Activated B cell treated with CpG ODN at 0.5 μM for 24 hours (primary cell): ENCODE measurements around the gene OLFML2A. TPM values are rescaled to one million over a fixed set of nuclear protein-coding genes. Genes with fewer than 3 reads are reported as not detected.
A peak's percentile ranks its signal among the peaks of the same experiment; 100 is the strongest.

Experiments
- ATAC-seq: fragments of 200-7000 bp; cut with Tn5 transposase; one replicate; pipeline ENCODE4 v1.10.0; 2021; ENCODE audit warnings: low read depth, mild to moderate bottlenecking, moderate library complexity
- CTCF ChIA-PET: fragments of 350-600 bp; sonication (Branson Sonifier 250); formaldehyde crosslinking; loops from one replicate; lab custom pipeline; 2021; ENCODE audit warnings: antibody characterized with exemption; lab: Charles Lee
- POLR2A ChIA-PET: fragments of 350-600 bp; sonication (Branson Sonifier 250); formaldehyde crosslinking; loops from one replicate; lab custom pipeline; 2021; ENCODE audit warnings: antibody characterized with exemption; lab: Charles Lee
- DNase-seq: peaks from one replicate; pipeline ENCODE4 v3.0.0; 2022
- H3K27ac Mint-ChIP-seq: one replicate; pipeline ENCODE4 v1.8.0; 2020; ENCODE audit warnings: mixed read lengths
- H3K27me3 Mint-ChIP-seq: one replicate; pipeline ENCODE4 v1.8.0; 2021; ENCODE audit warnings: mixed read lengths
- H3K36me3 Mint-ChIP-seq: one replicate; pipeline ENCODE4 v1.8.0; 2021; ENCODE audit warnings: low read depth, mixed read lengths
- H3K4me1 Mint-ChIP-seq: one replicate; pipeline ENCODE4 v1.8.0; 2021; ENCODE audit warnings: mixed read lengths
- H3K4me3 Mint-ChIP-seq: one replicate; pipeline ENCODE4 v1.8.0; 2020; ENCODE audit warnings: mild to moderate bottlenecking, mixed read lengths
- H3K9me3 Mint-ChIP-seq: one replicate; pipeline ENCODE4 v1.8.0; 2020; ENCODE audit warnings: mixed read lengths
- intact Hi-C: fragments of 100-400 bp; cut with micrococcal nuclease; formaldehyde crosslinking; loops from one replicate; pipeline ENCODE4 v1.15.1; 2024
- total RNA-seq: library from RNA; stranded (reverse); gene quantifications from 2 replicates; pipeline ENCODE4 v1.2.3, GENCODE V29; 2022
- TF ChIP-seq, protein P1 (sequence below): fragments of 200-600 bp; IDR thresholded peaks from one replicate; pipeline ENCODE4 v1.8.0; 2022; ENCODE audit warnings: antibody characterized with exemption, mild to moderate bottlenecking

Gene OLFML2A
- total RNA-seq, 1 donor from 2014 or later = 0.78 TPM

DNA sequence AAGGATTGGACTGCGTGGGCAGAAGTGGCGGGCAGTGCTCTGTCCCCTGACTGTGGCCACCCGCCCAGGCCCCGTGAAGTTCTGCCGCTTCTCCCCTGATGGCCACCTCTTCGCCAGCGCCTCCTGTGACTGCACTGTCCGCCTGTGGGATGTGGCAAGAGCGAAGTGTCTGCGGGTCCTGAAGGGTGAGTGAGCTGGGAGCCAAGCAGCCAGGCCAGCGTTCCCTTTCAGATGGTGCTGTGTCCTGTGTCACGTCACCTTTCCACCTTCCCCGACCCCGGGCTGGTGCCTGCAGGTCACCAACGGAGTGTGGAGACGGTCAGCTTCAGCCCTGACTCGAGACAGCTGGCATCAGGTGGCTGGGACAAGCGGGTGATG lies 78.6 kb downstream of the OLFML2A start:
- peaks cover 33% of the 10 kb centered on the region for H3K4me1 Mint-ChIP-seq
- no peak for DNase-seq
- ATAC-seq = no peak
- intact Hi-C loops = no loop called here
- ChIA-PET CTCF (interaction anchor here (5.0 to 12.7 kb wide), 2 partner anchors 37 to 82 kb away, joined by 29 to 216 read pairs; partner anchors contain the start of genes NR6A1 and OLFML2A), POLR2A (interaction anchor here (0.7 to 2.1 kb wide), 4 partner anchors 12 to 91 kb away, joined by 3 to 6 read pairs (median 4); partner anchors contain the start of gene NR6A1)
- TF ChIP-seq, protein P1, sequence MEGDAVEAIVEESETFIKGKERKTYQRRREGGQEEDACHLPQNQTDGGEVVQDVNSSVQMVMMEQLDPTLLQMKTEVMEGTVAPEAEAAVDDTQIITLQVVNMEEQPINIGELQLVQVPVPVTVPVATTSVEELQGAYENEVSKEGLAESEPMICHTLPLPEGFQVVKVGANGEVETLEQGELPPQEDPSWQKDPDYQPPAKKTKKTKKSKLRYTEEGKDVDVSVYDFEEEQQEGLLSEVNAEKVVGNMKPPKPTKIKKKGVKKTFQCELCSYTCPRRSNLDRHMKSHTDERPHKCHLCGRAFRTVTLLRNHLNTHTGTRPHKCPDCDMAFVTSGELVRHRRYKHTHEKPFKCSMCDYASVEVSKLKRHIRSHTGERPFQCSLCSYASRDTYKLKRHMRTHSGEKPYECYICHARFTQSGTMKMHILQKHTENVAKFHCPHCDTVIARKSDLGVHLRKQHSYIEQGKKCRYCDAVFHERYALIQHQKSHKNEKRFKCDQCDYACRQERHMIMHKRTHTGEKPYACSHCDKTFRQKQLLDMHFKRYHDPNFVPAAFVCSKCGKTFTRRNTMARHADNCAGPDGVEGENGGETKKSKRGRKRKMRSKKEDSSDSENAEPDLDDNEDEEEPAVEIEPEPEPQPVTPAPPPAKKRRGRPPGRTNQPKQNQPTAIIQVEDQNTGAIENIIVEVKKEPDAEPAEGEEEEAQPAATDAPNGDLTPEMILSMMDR = no peak
- H3K9me3 Mint-ChIP-seq = no peaks in the 10 kb centered on the region
- H3K27ac Mint-ChIP-seq = no peak overlapping the region
- peaks cover 41% of the 10 kb centered on the region for H3K36me3 Mint-ChIP-seq
- no peak overlapping the region for H3K4me3 Mint-ChIP-seq
- no peaks in the 10 kb centered on the region for H3K27me3 Mint-ChIP-seq

DNA sequence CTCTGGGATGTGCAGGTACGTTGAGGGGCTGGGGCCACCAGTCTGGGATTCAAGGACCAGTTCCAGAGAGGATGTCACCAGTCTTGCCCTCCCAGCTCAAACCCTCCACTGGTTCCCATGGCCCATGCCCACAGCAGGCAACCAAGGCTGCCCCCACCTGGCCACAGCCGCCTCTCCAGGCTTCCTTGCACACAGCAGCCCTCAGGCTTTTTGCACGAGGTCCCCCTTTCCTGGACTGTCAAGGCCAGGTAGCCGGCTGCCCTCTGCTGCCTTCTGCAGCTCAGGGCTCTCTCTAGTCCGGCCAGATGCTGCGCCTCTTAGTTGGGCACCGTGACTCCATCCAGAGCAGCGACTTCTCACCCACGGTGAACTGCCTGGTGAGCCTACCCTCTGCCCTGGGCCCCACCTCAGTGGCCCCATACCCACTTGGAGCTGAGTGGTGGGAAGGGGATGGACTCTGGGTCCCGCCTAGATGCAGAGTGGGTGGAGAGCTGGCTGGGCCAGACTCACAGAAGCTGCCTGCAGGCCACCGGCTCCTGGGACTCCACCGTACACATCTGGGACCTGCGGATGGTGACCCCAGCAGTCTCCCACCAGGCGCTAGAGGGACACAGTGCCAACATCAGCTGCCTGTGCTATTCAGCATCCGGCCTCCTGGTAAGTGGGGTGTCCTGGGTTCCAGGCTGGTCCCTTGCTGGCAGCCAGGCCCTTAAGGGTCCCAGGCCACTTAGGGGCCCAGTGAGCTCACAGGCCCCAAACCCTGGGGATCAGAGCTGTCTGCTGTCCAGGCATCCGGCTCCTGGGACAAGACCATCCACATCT lies 79.2 kb downstream of the OLFML2A start:
- H3K4me1 Mint-ChIP-seq = peaks cover 39% of the 10 kb centered on the region
- intact Hi-C loops = no loop called here
- no peak for DNase-seq

DNA sequence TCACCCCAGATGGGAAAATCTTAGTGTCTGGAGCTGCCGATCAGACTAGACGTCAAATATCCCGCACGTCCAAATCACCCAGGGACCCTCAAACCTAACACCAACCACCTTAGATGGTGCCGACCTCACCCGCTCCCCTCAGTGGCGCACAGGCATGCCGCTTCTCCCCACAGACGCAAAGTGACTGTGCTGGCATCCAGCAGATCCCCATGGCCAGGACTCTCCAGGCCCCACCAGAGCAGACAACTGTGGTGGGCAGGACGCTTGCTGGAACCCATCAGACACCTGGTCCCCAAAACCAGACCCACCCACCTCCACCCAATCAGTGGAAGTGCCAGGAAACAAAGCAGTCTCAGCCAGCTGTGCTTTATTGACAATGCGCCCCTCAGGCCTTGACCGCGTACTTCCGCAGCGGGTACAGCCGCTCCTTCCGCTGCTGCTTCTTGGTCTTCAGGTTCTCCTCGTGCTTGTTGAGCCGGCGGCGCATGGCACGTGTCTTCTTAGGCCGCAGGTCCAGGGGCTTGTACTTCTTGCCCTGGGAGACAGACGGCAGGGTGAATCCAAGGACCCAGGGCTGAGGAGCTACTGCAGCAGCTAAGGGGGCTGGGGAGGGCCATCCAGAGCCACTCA lies 80.7 kb downstream of the OLFML2A start:
- DNase-seq = no peak
- intact Hi-C loops = no loop called here
- Mint-ChIP-seq H3K27me3 (no peaks in the 10 kb centered on the region), H3K9me3 (no peaks in the 10 kb centered on the region), H3K27ac (no peak overlapping the region), H3K4me1 (peaks cover 45% of the 10 kb centered on the region), H3K4me3 (peak overlapping the region; percentile 1), H3K36me3 (peaks cover 54% of the 10 kb centered on the region)
- ChIA-PET CTCF (interaction anchor here (12.7 kb wide), 1 partner anchor 85 kb away, joined by 216 read pairs; the partner anchor contains the start of genes NR6A1 and OLFML2A), POLR2A (interaction anchor here (1.1 to 1.8 kb wide), 2 partner anchors 12 to 15 kb away, joined by 3 to 4 read pairs; no protein-coding TSS in a partner anchor)
- TF ChIP-seq, protein P1 = no peak
- ATAC-seq = no peak

More for the DNA sequence above, 79.2 kb downstream of the OLFML2A start:
- POLR2A ChIA-PET = interaction anchor here (0.7 to 2.1 kb wide), 6 partner anchors 11 to 92 kb away, joined by 3 to 6 read pairs (median 5); partner anchors contain the start of gene NR6A1
- no peaks in the 10 kb centered on the region for H3K9me3 Mint-ChIP-seq
- H3K27ac Mint-ChIP-seq = no peak overlapping the region
- no peak for ATAC-seq
- CTCF ChIA-PET = interaction anchor here (5.0 to 12.7 kb wide), 2 partner anchors 36 to 83 kb away, joined by 29 to 216 read pairs; partner anchors contain the start of genes NR6A1 and OLFML2A
- H3K27me3 Mint-ChIP-seq = no peaks in the 10 kb centered on the region
- H3K36me3 Mint-ChIP-seq = peaks cover 47% of the 10 kb centered on the region
- TF ChIP-seq, protein P1 = no peak
- no peak overlapping the region for H3K4me3 Mint-ChIP-seq

DNA sequence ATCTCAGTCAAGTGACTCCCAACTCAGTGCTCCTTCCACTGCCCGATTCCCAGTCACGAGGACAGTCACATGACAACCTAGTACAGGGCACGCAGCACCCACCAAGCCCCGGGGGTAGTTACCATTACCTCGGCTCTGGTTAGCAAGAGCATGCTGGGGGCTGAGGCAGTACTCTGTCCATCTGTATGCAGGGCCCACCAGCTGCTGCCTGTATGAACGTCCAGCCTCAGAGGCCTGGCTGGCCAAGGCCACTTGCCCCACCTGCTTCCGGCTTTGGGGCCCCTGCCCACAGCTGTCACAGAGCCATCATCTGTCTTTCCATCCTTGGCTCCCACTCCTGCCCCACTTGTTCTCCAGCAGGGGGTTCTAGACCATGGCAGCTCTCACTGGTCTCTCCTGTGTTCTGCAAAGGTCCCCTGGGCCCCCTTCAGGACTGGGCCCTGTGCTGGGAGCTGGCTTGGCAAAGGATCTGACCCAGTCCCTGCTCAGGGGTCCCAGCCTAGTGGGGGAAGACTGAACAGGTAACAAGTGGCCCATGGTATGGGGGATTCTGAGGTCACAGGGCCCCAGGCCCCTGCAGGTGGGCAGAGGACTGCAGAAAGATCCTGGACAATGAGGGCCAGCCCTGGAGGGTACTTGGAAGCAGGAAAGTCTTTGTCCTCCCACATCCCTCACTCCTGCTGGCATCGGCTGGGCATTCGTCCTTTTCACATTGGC lies 81.6 kb downstream of the OLFML2A start:
- Mint-ChIP-seq H3K36me3 (peaks cover 54% of the 10 kb centered on the region), H3K4me1 (peaks cover 46% of the 10 kb centered on the region), H3K9me3 (no peaks in the 10 kb centered on the region), H3K27ac (no peak overlapping the region), H3K4me3 (no peak overlapping the region), H3K27me3 (no peaks in the 10 kb centered on the region)
- ATAC-seq = no peak
- ChIA-PET CTCF (interaction anchor here (12.7 kb wide), 1 partner anchor 85 kb away, joined by 216 read pairs; the partner anchor contains the start of genes NR6A1 and OLFML2A), POLR2A (interaction anchor here (1.1 to 1.8 kb wide), 2 partner anchors 12 to 14 kb away, joined by 3 to 4 read pairs; no protein-coding TSS in a partner anchor)
- no peak for DNase-seq
- TF ChIP-seq, protein P1 = no peak
- intact Hi-C loops = no loop called here
